Testis (tissue), 2 donors: Measurements from ENCODE around the gene SLC25A45.

Experiments used
- CTCF ChIP-seq, 3 experiments: fragments of 450-650 bp in 2 of 3; fragments of 200-600 bp in 1 of 3; sonication (generic) in 1 of 3; IDR thresholded peaks; one replicate each; pipeline ENCODE4 v1.5.1; 2016 to 2019; ENCODE audit warnings: antibody characterized with exemption in 3 of 3, mild to moderate bottlenecking in 2 of 3, moderate library complexity in 1 of 3
- POLR2A ChIP-seq: fragments of 450-650 bp; IDR thresholded peaks from one replicate; pipeline ENCODE4 v1.6.1; 2017; ENCODE audit warnings: antibody characterized with exemption, mild to moderate bottlenecking, moderate library complexity

- TF ChIP-seq CTCF (IDR thresholded peaks at IDR 0.05) (no peak), POLR2A (no peak)
These were observed 2.6 kb downstream of the SLC25A45 start for GRCh38 chr11:65379698-65380459.
